Stimulated activated CD4-positive, alpha-beta T cell treated with anti-CD3 and anti-CD28 coated beads, Interleukin-2, amount 100 ng/mL, for 24 hours (primary cell): ENCODE data around the gene SOX6.
"Not testable (repeated sequence)": the region's sequence is repeated elsewhere in the genome, so short reads cannot be mapped to it uniquely, and the experiment has no call there.

ENCODE experiments used
- DNase-seq, 2 donors: peaks; one replicate each; pipeline ENCODE4 v3.0.0-alpha.2; 2020

Gene SOX6

GRCh38 chr11:16356057-16356760, at the start of gene SOX6:
Gene SOX6 (minus strand): TSS chr11:16356546. CDS start chr11:16341248, 15,298 bp downstream.
- DNase-seq, result no peak

- no peak for DNase-seq
Observed at GRCh38 chr11:16404781-16405285, 48.5 kb upstream of the SOX6 start.

- no peak for DNase-seq
Observed at GRCh38 chr11:16403851-16404250, 47.5 kb upstream of the SOX6 start.

GRCh38 chr11:16403448-16403803, 47.1 kb upstream of the SOX6 start:
- no peak for DNase-seq

- DNase-seq, result no peak
Observed at GRCh38 chr11:16402654-16403447, 46.5 kb upstream of the SOX6 start.

GRCh38 chr11:16397390-16397789, 41.0 kb upstream of the SOX6 start:
- DNase-seq, result no peak

- no peak for DNase-seq
Observed at GRCh38 chr11:16395601-16396000, 39.3 kb upstream of the SOX6 start.

- no peak for DNase-seq
Observed at GRCh38 chr11:16394947-16395346, 38.6 kb upstream of the SOX6 start.

- DNase-seq, result no peak
Observed at GRCh38 chr11:16393340-16393739, 37.0 kb upstream of the SOX6 start.

- DNase-seq, result no peak
Observed at GRCh38 chr11:16392616-16393015, 36.3 kb upstream of the SOX6 start.

- not testable (repeated sequence) for DNase-seq
Observed at GRCh38 chr11:16390826-16391225, 34.5 kb upstream of the SOX6 start.

GRCh38 chr11:16385099-16385498, 28.8 kb upstream of the SOX6 start:
- DNase-seq, result no peak

GRCh38 chr11:16382638-16383380, 26.5 kb upstream of the SOX6 start:
- no peak for DNase-seq

GRCh38 chr11:16382186-16382585, 25.8 kb upstream of the SOX6 start:
- DNase-seq, result no peak

- DNase-seq, result no peak
Observed at GRCh38 chr11:16380941-16381568, 24.7 kb upstream of the SOX6 start.

- no peak for DNase-seq
Observed at GRCh38 chr11:16378906-16379305, 22.6 kb upstream of the SOX6 start.

GRCh38 chr11:16377746-16378145, 21.4 kb upstream of the SOX6 start:
- no peak for DNase-seq

GRCh38 chr11:16375664-16376063, 19.3 kb upstream of the SOX6 start:
- not testable (repeated sequence) for DNase-seq

GRCh38 chr11:16373768-16374167, 17.4 kb upstream of the SOX6 start:
- DNase-seq, result no peak

GRCh38 chr11:16372355-16372754, 16.0 kb upstream of the SOX6 start:
- no peak for DNase-seq

- no peak for DNase-seq
Observed at GRCh38 chr11:16367252-16367651, 10.9 kb upstream of the SOX6 start.

- no peak for DNase-seq
Observed at GRCh38 chr11:16365581-16366228, 9.4 kb upstream of the SOX6 start.

GRCh38 chr11:16364254-16364653, 7.9 kb upstream of the SOX6 start:
- DNase-seq, result no peak
